Embryonic facial prominence (tissue), 1 donor: Measurements from ENCODE around the gene DGKA.

ENCODE experiments used
- DNase-seq: peaks from one replicate; pipeline ENCODE4 v3.0.0-alpha.2; 2016; ENCODE audit errors: extremely low spot score

The DGKA gene

GRCh38 chr12:55931780-55932550 is 1.0 kb downstream of the DGKA start:
- peak; percentile 49 for DNase-seq

- peak; percentile 5 for DNase-seq
Observed at GRCh38 chr12:55932551-55932910, 1.6 kb downstream of the DGKA start.

GRCh38 chr12:55933169-55933798 is 2.3 kb downstream of the DGKA start:
- no peak for DNase-seq

- no peak for DNase-seq
Observed at GRCh38 chr12:55933799-55934742, 3.1 kb downstream of the DGKA start.

- DNase-seq: no peak
Observed at GRCh38 chr12:55934773-55935172, 3.8 kb downstream of the DGKA start.

GRCh38 chr12:55935738-55936151 is 4.8 kb downstream of the DGKA start:
- DNase-seq: no peak

- DNase-seq: no peak
Observed at GRCh38 chr12:55937981-55938380, 7.0 kb downstream of the DGKA start.

- no peak for DNase-seq
Observed at GRCh38 chr12:55938826-55939501, 8.0 kb downstream of the DGKA start.

GRCh38 chr12:55940065-55940732 is 9.2 kb downstream of the DGKA start:
- peak; percentile 62 for DNase-seq

GRCh38 chr12:55942055-55942454 is 11.1 kb downstream of the DGKA start:
- no peak for DNase-seq

GRCh38 chr12:55942577-55943136 is 11.7 kb downstream of the DGKA start:
- DNase-seq: no peak

GRCh38 chr12:55946553-55946952 is 15.6 kb downstream of the DGKA start:
- DNase-seq: no peak

- DNase-seq: no peak
Observed at GRCh38 chr12:55955344-55955743, 24.4 kb downstream of the DGKA start.

- no peak for DNase-seq
Observed at GRCh38 chr12:55955800-55956508, 25.0 kb downstream of the DGKA start.

GRCh38 chr12:55957106-55957859 is 26.3 kb downstream of the DGKA start:
- no peak for DNase-seq

- no peak for DNase-seq
Observed at GRCh38 chr12:55963760-55964159, 32.8 kb downstream of the DGKA start.

GRCh38 chr12:55965240-55965639 is 34.3 kb downstream of the DGKA start:
- DNase-seq: no peak

GRCh38 chr12:55965941-55966407 is 35.0 kb downstream of the DGKA start, which contains the start of gene PMEL:
TSS of gene PMEL (minus strand) at chr12:55966042. CDS start at chr12:55966011, 31 bp downstream.
- DNase-seq: no peak
